Central memory CD8-positive, alpha-beta T cell (primary cell): Measurements from ENCODE around the gene HACD2.

ENCODE experiments used
- ATAC-seq: fragments of 150-1000 bp; cut with Tn5 transposase; replicated peaks from 2 replicates; pipeline ENCODE4 v1.10.0; 2022; ENCODE audit warnings: mild to moderate bottlenecking, moderate FRiP score, moderate number of reproducible peaks; ENCODE audit not compliant: poor library complexity, severe bottlenecking; ENCODE audit errors: extremely low read depth
- DNase-seq, 2 donors: peaks; one replicate each; pipeline ENCODE4 v3.0.0; 2021; ENCODE audit warnings: low spot score in 2 of 2
- H3K27ac Mint-ChIP-seq: one replicate; pipeline ENCODE4 v1.8.0; 2022; ENCODE audit warnings: low read depth, mild to moderate bottlenecking, moderate library complexity, mixed read lengths
- H3K27me3 Mint-ChIP-seq: one replicate; pipeline ENCODE4 v1.8.0; 2022; ENCODE audit warnings: mixed read lengths
- H3K36me3 Mint-ChIP-seq: one replicate; pipeline ENCODE4 v1.8.0; 2022; ENCODE audit warnings: mild to moderate bottlenecking, moderate library complexity, mixed read lengths; ENCODE audit not compliant: insufficient read depth
- H3K4me1 Mint-ChIP-seq: one replicate; pipeline ENCODE4 v1.8.0; 2022; ENCODE audit warnings: mixed read lengths
- H3K4me3 Mint-ChIP-seq: one replicate; pipeline ENCODE4 v1.8.0; 2022; ENCODE audit warnings: mild to moderate bottlenecking, moderate library complexity, mixed read lengths
- H3K9me3 Mint-ChIP-seq: one replicate; pipeline ENCODE4 v1.8.0; 2022; ENCODE audit warnings: mixed read lengths

Gene HACD2

DNA sequence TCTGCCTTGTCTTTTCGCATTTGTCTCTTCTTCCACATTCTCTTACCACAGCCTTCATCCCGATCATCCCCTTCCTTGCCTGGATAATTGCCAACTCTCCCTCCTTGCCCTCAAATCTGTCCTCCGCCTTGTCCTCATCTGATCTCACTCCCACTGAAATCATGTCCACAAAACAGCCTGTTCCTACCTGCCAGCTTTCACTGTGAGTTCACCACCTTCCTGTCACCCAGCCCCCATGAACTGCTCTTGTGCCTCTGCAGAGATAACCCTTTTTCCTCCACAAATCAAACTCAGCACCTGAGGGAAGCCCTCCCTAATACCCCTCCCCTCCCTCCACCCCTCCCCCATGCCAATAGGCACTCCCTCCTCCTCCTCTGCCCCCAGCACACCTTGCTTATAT, 131.2 kb downstream of the HACD2 start:
- Mint-ChIP-seq H3K4me1 (no peaks in the 10 kb centered on the region), H3K9me3 (no peaks in the 10 kb centered on the region), H3K27ac (no peak overlapping the region), H3K27me3 (peaks cover 67% of the 10 kb centered on the region), H3K4me3 (no peak overlapping the region), H3K36me3 (no peaks in the 10 kb centered on the region)
- DNase-seq = no peak
- no peak for ATAC-seq

DNA sequence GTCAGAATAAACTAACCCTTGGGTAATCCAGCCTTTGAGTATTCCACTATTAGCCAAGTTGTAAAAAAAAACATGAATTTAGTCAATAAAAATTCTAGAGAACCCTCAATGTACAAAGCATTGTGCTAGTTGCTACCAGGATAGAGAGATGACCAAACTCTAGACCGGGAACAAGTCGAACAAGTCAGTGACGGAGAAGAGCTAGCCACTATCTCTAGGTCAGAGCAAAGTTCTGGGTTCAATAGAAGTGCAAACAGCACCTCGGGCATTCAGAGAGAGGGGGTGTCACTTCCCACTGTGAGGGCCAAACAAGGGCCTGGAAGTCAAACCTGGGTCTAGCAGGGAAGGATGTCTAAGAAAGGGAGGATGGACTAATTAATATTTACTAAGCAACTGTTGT, 133.7 kb downstream of the HACD2 start:
- H3K9me3 Mint-ChIP-seq = no peaks in the 10 kb centered on the region

DNA sequence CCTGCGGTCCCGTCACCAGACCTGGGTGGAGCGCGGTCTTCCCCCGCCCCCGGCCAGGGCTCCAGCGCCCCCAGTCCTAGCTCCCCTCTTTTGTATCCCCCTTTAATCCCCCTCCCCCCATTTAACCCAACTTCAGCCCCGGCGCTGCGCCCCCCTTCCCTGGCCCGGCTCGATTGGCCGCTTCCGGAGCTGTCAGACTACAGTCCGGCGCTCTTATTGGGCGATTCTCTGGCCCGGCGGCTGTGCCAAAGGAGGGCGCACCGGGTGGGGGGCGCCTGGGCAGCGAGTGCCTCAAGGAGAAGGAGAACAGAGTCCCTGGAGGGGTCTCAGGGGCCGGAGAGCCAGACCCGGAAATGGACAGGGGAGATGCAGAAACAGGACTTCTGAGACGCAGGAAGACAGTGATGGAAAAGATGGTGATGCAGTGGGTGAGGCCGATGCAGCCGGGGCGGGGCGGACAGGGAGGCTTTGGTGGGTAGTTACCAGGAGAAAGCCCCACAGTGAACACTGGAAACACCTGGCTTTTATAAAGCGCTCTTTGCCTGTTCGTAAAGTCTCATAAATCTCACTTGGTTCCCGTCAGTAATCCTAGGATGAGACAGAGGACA, 134.8 kb downstream of the HACD2 start:
- no peak for DNase-seq
- Mint-ChIP-seq H3K4me1 (no peaks in the 10 kb centered on the region), H3K4me3 (peak overlapping the region; percentile 59), H3K27ac (no peak overlapping the region), H3K27me3 (peaks cover 58% of the 10 kb centered on the region), H3K9me3 (no peaks in the 10 kb centered on the region), H3K36me3 (peaks cover 2% of the 10 kb centered on the region)
- no peak for ATAC-seq

More for the DNA sequence above, 133.7 kb downstream of the HACD2 start:
- peaks cover 2% of the 10 kb centered on the region for H3K36me3 Mint-ChIP-seq
- H3K4me3 Mint-ChIP-seq = no peak overlapping the region
- DNase-seq (no peak), ATAC-seq (no peak)
- peaks cover 54% of the 10 kb centered on the region for H3K27me3 Mint-ChIP-seq
- H3K4me1 Mint-ChIP-seq = no peaks in the 10 kb centered on the region
- H3K27ac Mint-ChIP-seq = no peak overlapping the region

DNA sequence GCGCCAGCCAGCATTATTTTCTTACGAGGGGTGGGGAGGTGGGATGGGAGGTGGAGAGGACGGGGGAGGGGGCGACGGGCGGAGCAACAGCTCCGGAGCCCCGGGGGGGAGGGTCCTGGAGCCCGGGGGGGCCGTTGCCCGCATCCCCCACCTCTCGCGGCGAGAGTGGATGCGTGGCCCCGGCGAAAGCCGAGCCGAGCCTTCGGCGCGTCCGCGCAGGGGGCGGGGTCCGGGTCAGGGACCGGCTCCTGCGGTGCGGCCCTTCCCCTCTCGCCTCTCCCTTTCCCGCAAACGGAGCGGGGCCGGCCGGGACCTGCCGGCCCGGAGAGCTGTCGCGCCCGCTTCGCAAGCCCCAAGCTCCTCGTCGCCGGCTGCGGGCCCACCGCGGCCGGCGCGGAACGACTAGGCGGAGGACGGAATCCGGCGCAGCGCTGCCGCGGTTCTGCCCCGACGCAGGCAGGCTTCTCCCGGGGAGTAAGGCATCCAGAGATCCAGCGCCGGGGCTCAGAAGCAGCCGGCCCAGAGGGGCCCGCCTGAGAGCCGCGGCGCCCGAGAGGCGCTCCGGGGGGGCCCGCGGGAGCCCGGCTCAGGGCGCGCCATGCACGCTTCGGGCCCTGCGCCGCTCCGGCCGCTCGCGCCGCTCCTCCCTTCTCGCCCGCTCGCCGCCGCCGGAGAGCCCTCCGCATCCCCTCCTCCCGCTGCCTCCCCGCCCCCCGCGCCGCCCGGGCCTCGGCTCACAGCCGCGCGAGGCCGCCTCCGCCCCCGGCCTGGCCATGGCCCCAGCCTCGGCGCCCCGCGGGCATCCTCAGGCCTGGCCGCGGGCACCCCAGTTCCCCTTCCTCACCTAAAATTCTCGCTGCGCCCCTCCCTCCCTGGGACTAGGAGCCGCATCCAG, 135.5 kb downstream of the HACD2 start:
- no peaks in the 10 kb centered on the region for H3K4me1 Mint-ChIP-seq
- peaks cover 2% of the 10 kb centered on the region for H3K36me3 Mint-ChIP-seq
- peak; percentile 22 for ATAC-seq
- no peak overlapping the region for H3K27ac Mint-ChIP-seq
- no peaks in the 10 kb centered on the region for H3K9me3 Mint-ChIP-seq
- peaks cover 58% of the 10 kb centered on the region for H3K27me3 Mint-ChIP-seq
- H3K4me3 Mint-ChIP-seq = peak overlapping the region; percentile 59
- DNase-seq = no peak

DNA sequence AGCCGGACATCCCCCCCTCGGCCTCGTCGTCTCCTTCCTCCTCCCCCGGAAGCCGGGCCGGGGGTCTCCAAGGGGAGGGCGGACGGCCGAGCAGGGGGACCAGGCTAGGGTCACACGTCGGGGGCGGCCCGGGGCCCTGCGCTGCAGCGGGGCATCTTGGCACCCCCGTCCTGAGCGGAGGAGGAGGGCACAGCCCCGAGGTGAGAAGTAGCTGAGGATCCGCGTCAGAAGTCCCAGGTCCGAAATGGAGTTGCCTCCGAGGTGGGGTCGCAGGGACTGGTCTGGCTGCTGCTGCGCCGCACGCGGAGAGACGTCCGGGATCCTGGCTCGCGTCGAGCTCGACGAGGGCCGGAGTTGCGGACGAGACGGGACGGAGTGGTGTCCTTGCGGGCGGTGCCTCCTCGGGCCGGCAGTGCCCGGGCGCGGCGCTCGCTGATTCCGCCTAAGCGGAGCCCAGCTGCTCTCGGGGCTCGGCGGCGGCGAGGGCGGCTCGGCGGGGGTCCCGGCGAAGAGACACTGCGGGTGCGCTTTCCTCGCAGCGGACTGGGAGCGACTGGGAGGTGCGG, 136.2 kb downstream of the HACD2 start, which contains the start of gene ADCY5:
ADCY5 (minus strand) TSS at position 555 of the 566 bp plus-strand sequence; CDS start at position 10, 545 bp downstream.
- Mint-ChIP-seq H3K36me3 (peaks cover 2% of the 10 kb centered on the region), H3K9me3 (no peaks in the 10 kb centered on the region), H3K27me3 (peaks cover 58% of the 10 kb centered on the region), H3K27ac (no peak within 1 kb of the TSS), H3K4me3 (peak within 1 kb of the TSS; percentile 59), H3K4me1 (no peaks in the 10 kb centered on the region)
- ATAC-seq (peak; percentile 8), DNase-seq (no peak)

DNA sequence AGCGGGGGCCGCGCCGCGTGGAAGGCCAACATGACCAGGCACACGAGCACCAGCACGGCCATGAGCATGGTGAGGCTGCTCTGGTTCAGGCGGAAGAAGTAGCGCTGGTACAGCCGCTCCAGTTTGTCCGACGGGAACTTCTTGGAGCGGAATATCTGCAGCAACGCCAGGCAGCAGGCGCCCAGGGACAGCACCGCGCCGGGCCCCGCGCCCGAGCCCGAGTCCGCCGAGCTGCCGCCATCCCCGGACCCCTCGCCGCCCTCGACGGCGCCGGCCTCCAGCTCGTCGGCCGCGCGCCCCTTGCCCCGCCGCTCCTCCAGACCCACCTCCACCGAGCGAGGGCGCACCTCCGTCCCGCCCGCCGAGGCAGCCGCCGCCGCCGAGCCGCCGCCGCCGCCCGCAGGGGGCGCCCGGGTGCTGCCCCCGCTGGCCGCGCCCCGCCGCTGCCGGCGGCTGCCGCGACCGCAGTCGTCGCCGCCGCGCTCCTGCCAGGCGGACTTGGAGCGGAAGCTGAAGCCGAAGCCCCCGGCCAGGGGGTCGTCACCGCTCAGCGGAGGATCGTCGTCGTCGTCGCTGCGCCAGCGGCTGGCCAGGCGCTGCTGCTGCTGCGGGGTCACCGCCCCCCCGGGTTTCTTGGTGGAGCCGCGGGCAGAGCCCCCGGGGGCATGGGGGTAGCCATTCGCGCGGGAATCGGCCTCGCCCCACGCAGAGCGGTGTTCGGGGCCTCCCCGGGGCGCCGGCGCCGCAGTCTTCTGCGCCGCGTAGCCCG, 136.9 kb downstream of the HACD2 start:
- ATAC-seq = peak; percentile 52
- peak; percentile 38 to 40 for DNase-seq
- H3K9me3 Mint-ChIP-seq = no peaks in the 10 kb centered on the region
- peak overlapping the region; percentile 62 for H3K4me3 Mint-ChIP-seq
- peaks cover 2% of the 10 kb centered on the region for H3K36me3 Mint-ChIP-seq
- H3K27ac Mint-ChIP-seq = no peak overlapping the region
- peaks cover 60% of the 10 kb centered on the region for H3K27me3 Mint-ChIP-seq
- no peaks in the 10 kb centered on the region for H3K4me1 Mint-ChIP-seq

DNA sequence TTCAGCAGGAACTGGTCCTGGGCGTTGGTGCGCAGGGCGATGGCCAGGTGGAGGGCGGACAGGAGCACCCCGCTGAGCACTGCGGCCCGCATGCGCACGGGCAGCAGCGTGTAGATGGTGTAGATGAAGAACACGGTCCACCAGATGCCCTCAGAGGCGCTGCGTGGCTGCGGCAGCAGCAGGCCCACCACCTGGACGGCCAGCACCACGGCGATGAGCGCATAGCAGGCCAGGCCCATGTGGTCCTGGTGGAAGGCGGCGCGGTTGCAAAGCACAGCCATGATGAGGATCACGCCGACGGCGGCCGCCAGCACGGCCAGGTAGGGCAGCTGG, 137.5 kb downstream of the HACD2 start:
- no peak for ATAC-seq
- peak overlapping the region; percentile 62 for H3K4me3 Mint-ChIP-seq
- peaks cover 65% of the 10 kb centered on the region for H3K27me3 Mint-ChIP-seq
- H3K36me3 Mint-ChIP-seq = peaks cover 2% of the 10 kb centered on the region
- no peak overlapping the region for H3K27ac Mint-ChIP-seq
- DNase-seq = no peak
- no peaks in the 10 kb centered on the region for H3K9me3 Mint-ChIP-seq
- H3K4me1 Mint-ChIP-seq = no peaks in the 10 kb centered on the region

DNA sequence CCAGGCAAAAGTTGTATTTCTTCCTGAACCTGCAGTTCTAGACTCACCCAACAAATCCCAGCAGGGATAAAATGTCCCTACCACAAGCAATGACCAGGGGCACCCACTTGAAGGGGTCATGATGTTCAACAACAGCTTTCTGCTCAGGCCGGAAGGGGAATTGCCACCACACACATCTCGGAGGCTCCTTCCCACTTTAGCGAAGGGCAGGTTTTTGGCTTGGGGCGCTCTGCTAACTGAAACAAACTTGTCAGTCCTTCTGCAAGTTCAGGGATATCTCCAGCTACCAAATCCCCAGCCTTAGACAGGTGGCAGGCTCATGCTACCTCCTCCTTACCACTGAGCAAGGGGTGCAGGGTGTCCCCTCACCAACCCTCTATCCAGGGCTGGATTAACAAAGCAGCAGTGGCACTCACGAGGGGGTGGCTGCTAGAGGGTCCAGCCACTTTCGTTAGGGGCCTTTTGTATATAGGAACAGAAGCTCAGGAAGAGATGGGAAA, 138.2 kb downstream of the HACD2 start:
- Mint-ChIP-seq H3K4me3 (peak overlapping the region; percentile 62), H3K27ac (no peak overlapping the region)
- no peak for DNase-seq

DNA sequence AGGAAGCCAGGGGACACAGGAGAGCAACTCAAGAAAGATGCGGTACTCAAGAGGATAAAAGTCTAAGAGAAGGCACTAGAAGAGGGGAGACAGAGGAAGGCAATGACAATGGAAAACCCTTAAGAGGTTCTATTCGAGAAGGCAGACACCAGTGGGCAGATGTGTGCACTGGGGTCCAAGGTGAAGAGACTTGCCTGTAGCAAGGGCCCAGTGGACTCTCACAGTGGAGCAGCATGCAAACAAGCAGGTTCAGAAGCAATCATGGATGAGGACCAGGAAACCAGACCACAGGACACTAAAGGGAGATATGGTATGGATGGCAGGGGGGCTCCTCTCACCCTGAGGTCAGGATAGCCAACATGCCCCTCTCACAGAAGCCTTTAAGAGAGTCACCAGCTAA, 138.6 kb downstream of the HACD2 start:
- peaks cover 70% of the 10 kb centered on the region for H3K27me3 Mint-ChIP-seq
- H3K4me3 Mint-ChIP-seq = peak overlapping the region; percentile 6
- no peak overlapping the region for H3K27ac Mint-ChIP-seq

More for the DNA sequence above, 138.2 kb downstream of the HACD2 start:
- no peaks in the 10 kb centered on the region for H3K4me1 Mint-ChIP-seq
- ATAC-seq = no peak
- H3K36me3 Mint-ChIP-seq = peaks cover 2% of the 10 kb centered on the region
- H3K9me3 Mint-ChIP-seq = no peaks in the 10 kb centered on the region
- peaks cover 68% of the 10 kb centered on the region for H3K27me3 Mint-ChIP-seq

DNA sequence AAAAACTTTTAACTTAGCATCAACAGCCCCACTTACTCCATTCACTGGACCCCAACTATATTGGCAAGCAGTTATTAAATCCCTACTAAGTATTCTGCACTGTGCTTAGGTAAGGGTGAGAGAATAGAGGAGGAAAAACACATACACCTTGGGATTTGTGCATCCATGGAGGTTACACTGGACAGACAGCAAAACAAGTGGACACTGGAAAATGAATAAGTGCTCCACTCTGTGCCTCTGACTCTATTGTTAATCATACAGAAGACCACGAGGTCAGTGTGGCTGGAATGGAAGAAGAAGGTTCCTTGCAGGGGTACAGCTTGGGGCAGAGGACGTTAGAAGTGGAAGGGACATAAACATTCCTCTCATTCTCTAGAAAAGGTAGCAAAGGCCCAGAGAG, 139.2 kb downstream of the HACD2 start:
- H3K4me3 Mint-ChIP-seq = peak overlapping the region; percentile 6
- no peak for ATAC-seq
- H3K27me3 Mint-ChIP-seq = peaks cover 70% of the 10 kb centered on the region
- no peak for DNase-seq
- no peaks in the 10 kb centered on the region for H3K9me3 Mint-ChIP-seq
- H3K36me3 Mint-ChIP-seq = peaks cover 2% of the 10 kb centered on the region
- H3K27ac Mint-ChIP-seq = no peak overlapping the region
- H3K4me1 Mint-ChIP-seq = no peaks in the 10 kb centered on the region

More for the DNA sequence above, 138.6 kb downstream of the HACD2 start:
- H3K36me3 Mint-ChIP-seq = peaks cover 2% of the 10 kb centered on the region
- no peak for ATAC-seq
- H3K9me3 Mint-ChIP-seq = no peaks in the 10 kb centered on the region
- H3K4me1 Mint-ChIP-seq = no peaks in the 10 kb centered on the region
- DNase-seq = no peak

DNA sequence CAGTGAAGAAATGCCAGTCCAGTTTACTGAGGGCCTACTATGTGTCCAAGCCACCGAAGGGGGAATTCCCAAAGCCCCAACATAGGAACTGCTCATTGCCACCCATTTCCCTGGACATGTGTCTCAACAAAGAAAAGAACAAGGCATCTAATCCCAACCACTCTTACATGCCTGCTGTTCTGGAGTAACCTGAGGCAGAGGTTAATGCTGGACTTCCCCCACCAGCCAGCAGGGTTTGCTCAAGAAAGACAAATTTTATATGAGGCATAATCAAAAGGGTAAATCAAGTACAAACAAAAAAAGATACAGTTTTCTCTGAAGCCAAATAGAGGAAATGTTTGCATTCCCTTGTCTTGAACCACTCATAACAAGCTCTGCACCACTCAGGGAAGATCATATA, 140.1 kb downstream of the HACD2 start:
- no peaks in the 10 kb centered on the region for H3K4me1 Mint-ChIP-seq
- ATAC-seq (no peak), DNase-seq (no peak)
- peaks cover 72% of the 10 kb centered on the region for H3K27me3 Mint-ChIP-seq
- H3K9me3 Mint-ChIP-seq = no peaks in the 10 kb centered on the region
- no peak overlapping the region for H3K4me3 Mint-ChIP-seq
- H3K27ac Mint-ChIP-seq = no peak overlapping the region
- peaks cover 2% of the 10 kb centered on the region for H3K36me3 Mint-ChIP-seq

DNA sequence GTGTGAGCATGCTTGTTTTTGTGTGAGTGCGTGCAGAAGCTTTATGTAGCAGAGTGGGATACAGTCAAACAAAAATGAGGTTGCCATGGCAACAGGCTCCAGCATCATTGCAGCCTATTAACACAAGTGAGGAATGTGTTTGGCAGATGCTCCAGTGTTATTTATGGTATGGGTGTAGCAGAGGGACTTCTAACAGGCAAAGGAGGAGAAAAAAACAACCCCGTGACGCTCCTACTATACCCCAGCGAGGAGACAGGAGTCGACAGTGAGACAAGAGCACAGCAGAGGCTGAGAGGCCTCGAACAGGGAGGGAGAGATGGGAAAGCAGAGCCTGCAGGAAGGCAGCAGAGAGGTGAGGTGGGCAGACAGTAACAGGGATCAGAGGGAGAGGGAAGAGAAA, 140.8 kb downstream of the HACD2 start:
- Mint-ChIP-seq H3K27me3 (peaks cover 74% of the 10 kb centered on the region), H3K4me1 (no peaks in the 10 kb centered on the region), H3K27ac (no peak overlapping the region), H3K4me3 (no peak overlapping the region), H3K36me3 (peaks cover 2% of the 10 kb centered on the region), H3K9me3 (no peaks in the 10 kb centered on the region)
- no peak for DNase-seq
- ATAC-seq = no peak
